NCI-H345 treated with DMSO at 0.1 percent for 48 hours (cell line): Measurements from ENCODE around the gene SERPINA5.

Experiments
- DNase-seq: peaks from one replicate; lab custom pipeline; 2025; ENCODE audit not compliant: unreplicated experiment; lab: John Stamatoyannopoulos, UW

The SERPINA5 gene, protein sequence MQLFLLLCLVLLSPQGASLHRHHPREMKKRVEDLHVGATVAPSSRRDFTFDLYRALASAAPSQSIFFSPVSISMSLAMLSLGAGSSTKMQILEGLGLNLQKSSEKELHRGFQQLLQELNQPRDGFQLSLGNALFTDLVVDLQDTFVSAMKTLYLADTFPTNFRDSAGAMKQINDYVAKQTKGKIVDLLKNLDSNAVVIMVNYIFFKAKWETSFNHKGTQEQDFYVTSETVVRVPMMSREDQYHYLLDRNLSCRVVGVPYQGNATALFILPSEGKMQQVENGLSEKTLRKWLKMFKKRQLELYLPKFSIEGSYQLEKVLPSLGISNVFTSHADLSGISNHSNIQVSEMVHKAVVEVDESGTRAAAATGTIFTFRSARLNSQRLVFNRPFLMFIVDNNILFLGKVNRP

DNA sequence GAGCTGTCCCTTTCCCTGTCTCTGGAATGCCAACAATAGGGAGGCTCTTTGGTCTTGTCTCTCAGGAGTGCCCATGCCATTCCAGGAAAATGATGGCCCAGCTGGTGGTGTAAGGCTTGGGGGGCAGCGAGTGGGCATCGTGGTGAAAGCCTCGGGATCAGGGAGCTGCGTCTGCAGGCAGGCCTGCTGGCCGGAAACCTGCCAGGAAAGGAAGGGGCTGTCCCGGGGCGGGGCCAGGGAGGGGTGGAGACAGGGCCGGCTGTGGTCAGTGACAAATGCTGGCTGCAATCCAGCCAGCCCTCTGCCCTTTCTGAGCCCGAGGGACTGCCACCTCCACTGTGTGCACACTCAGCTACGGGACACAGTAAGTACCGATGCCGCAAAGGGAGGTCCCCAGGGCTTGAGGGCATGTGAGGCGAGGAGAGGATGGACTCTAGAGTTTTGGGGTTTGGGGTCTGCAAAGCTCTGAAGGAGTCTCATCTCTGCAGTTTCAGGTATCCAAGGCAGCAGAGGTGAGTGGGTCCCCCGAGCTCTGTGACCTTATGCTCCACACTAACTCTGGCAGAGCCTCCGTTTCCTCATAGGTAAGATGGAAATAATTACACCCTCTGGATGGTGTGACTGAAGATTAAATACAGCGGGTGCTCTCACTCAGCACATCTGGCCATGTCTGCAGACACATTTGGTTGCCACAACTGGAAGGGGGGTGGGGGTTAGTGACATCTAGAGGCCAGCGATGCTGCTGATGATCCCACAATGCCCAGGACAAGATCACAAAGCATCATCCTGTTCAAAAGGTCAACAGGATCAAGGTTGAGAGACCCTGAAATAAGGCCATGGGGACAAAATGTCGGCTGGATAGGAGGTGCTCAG, at the start of gene SERPINA5:
Gene SERPINA5, plus strand, starts transcription at position 300 of the 873 bp plus-strand sequence. CDS start 5,937 bp downstream, outside the sequence.
- DNase-seq, result no peak

GRCh38 chr14:94532447-94532846, 48.8 kb upstream of the SERPINA5 start:
- DNase-seq, result no peak

- no peak for DNase-seq
Measured at GRCh38 chr14:94535506-94535905, 45.7 kb upstream of the SERPINA5 start.

DNA sequence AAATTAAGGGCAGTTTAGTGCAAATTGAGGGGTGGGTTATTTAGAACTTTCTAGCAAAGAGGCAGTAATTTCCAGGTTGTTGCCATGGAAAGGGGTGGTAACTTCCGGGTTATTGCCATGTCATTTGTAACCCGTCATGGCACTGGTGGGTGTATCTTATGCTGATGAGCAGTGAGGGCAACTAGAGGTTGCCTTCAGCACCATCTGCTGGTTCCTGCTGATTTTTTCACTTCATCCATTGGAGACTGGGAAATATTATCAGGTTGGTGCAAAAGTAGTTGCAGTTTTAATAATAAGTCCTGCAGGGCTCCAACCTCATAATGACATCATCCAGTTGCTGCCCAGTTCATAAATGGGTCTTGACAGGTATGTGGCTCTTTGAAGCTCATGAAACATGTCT, 44.4 kb upstream of the SERPINA5 start:
- no peak for DNase-seq

DNA sequence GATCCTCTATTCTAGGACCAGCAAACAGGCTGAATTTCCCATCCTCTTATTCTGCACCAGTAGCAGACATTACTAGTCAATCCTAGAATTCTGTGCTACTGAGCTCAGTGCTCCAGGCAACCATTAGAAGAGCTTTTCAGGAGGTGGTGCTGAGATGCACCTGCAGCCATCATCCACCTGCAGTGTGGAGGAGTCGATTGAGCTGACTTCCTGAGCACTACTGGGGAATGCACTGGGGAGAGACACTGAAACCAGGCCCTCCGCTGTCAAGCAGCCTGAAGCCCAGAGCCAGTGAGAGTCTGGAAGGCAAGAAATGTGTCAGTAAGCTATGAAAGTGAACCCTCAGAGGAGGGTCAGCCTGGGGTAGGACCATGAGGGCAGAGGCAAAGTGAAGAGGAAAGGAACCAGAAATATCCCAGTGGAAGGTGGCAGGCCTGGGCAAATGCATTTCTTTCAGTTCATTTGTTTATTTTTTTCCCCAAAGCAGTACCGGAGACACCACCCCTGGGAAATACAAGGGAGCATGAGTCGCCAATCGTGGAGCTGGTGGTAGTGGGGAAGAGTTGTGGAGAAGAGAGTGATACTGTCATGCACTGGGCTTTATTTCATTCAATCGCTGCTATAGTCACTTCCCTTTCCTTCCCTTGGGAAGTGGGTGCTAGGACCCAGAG, 43.0 kb upstream of the SERPINA5 start:
- no peak for DNase-seq

DNA sequence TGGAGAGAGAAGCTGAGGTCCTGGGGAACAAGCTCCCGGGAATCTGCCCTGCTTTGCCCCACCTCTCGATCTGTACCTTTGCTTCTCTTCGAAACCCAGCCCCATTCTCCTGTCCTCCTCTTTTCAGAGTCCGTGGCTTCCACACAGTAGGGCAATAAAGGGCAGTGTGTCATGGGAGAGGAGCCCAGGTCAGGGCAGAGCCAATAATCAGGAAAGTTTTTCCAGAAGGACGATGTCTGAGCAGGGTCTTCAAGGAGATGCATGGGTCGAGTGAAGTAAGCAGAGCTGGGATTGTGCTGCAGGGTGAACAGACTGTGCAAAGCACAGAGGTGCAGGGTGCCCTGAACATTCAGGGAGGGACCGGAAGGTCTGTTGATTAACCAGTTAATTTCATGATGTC, 42.0 kb upstream of the SERPINA5 start:
- DNase-seq, result no peak

GRCh38 chr14:94540031-94540794, 41.0 kb upstream of the SERPINA5 start:
- DNase-seq, result no peak

GRCh38 chr14:94541234-94541975, 39.8 kb upstream of the SERPINA5 start:
- no peak for DNase-seq

DNA sequence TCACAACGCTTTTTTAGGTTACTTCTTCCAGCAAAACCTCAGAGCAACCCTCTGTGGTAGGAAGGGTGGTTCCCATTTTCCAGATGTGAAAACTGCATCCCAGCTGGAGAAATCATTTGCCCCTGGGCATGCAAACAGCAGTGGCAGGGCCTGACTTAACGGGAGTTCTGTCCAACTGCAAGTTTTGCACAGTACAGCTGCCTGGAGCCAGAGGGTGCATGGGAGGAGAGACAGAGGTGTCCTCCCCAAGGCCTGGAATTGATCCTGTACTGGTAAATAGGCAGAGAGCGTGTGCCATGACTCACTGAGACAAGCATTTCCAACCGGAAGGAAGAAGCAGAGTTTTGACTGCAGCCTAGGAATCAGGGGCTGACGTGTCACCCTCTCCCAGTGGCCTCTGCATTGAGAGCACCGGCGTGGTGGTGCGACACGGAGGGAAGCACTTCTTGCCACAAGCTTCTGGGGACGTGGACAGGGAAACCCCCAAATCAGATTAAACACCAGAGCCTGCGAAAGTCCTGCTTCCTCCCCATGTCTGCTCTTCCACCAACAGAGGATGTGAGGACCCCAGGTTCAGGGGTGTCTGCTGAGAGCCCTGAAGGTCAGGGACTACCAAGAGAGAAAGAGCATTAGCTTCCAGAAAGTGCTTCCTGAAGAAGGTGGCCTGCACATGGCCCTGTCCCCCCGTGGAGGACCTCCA, 39.0 kb upstream of the SERPINA5 start:
- no peak for DNase-seq

GRCh38 chr14:94542811-94543440, 38.3 kb upstream of the SERPINA5 start:
- no peak for DNase-seq

- DNase-seq, result no peak
Measured at GRCh38 chr14:94543449-94544124, 37.6 kb upstream of the SERPINA5 start.

DNA sequence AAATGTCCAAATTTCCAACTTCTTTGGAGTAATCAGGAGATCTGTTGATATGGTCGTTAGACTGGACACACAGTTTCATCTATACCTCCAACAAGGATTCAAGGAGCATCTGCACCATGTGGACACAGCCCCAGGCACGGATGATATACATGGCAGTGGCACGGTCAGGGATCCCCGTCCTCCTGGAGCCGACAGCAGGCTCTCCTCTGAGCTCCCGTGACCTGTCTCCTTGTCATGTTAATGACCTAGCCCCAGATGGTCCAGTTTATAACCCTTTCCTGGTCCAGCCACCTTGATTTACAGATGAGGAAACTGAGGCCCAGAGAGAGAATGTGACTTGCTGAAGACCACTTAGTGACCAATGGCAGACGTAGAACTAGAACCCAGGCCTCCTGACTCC, 36.5 kb upstream of the SERPINA5 start:
- DNase-seq, result no peak

DNA sequence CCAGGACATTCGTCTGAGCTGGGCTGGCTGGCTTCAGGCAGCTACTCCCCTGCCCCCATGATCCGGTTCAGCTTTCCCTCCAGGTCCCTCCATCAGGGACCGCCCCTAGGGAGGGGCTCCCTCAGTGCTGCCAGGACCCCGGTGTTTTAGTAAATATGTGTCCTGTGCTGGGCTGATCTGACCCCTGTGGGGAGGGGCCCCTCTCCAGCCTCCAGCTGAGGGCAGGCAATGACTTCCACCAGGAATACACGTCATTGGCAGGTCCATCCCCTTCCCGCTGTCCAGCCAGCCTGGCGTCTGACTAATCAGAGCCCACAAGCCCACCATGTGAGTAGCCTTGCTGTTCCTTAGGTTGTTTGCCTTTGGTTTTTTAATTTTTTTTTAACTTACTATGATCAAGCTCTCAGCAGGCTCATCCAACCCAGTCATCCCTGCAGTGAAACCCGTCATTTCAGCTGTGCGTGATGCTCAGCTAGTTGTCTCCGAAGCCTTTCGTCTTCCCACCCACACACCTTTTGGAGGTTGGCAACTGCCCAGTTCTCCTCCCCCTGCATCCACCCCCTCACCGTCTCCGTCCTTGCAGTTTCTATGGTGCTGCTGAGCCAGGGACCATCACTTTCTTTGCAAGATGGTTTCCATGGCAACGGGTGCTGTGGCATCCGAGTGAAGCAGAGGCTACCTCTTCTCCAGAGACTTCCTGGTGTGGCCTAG, 35.9 kb upstream of the SERPINA5 start:
- DNase-seq, result no peak

GRCh38 chr14:94547151-94547680, 34.0 kb upstream of the SERPINA5 start:
- DNase-seq, result no peak

GRCh38 chr14:94547726-94548125, 33.5 kb upstream of the SERPINA5 start:
- DNase-seq, result no peak

GRCh38 chr14:94548131-94548998, 32.9 kb upstream of the SERPINA5 start:
- DNase-seq, result no peak
